Measurements from ENCODE around the gene LMAN2L. TPM values are rescaled to one million over a fixed set of nuclear protein-coding genes. Genes with fewer than 3 reads are reported as not detected.

Gene LMAN2L
- polyA plus RNA-seq, 1 donor from 2014 or later: 19.1 TPM

DNA sequence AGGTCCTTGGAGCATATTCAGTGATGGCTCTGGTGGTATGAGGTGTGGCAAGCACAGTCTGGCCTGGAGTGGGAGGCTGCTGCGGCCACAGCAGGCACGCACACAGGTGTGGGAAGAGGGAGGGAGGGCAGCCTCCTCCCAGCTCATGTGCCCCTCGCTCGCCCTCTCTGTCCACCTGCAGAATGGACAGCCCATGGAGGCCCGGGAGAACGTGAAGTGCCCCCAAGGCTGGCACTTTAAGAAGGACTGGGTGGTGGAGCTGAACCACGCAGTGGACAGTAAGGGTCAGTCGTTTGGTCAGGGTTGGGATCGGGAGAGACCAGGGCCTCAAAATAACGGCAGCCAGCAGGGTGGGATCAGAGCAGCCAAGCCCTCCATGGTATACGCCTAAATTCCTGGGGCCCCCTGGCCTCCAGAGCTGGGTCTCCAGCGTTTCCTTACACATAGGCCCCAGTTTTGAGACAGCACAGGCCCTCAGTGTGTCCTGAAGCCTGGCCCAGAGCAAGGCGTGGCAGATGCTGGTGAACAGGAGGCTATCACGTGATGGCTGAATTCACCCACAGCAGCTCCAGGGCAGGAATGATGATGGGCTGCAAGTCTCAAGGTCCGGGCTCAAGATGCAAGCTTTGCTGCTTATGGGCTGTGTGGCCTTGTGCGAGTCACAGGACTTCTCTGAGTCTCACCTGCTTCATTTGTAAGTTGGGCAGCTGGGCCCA, 49.4 kb downstream of the LMAN2L start:
- Mint-ChIP-seq H3K4me1 (no peaks in the 10 kb centered on the region), H3K4me3 (no peak overlapping the region)

DNA sequence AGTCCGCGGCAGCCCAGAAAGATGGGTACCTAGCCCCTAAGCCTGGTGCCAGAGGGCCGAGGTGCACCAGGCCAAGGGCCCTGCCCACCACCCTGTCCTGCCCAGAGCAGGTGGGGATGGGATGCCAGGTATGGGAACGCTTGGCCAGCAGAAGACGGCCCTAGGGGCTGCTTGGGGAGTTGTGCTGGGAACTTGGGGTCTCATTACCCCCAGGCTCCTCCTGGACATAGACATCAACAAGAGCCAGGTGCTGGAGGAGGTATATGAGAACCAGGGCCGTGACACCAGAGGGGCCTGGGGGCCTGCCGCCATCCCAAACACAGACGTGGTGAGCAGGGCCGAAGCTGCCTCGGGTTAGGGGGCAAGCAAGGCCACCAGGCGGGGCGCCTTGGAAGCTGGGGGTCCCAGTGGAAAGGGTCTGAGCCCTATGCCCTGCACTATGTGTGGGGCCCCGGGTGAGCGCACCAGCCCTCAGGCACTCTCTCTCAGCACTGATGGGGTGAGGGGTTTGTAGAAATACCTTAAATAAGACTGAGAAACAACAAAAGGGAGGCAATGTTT, 50.4 kb downstream of the LMAN2L start:
- H3K9me3 Mint-ChIP-seq: no peaks in the 10 kb centered on the region
- no peaks in the 10 kb centered on the region for H3K36me3 Mint-ChIP-seq
- H3K4me1 Mint-ChIP-seq: no peaks in the 10 kb centered on the region
- no peak overlapping the region for H3K4me3 Mint-ChIP-seq
- no peak overlapping the region for H3K27ac Mint-ChIP-seq
- peaks cover 2% of the 10 kb centered on the region for H3K27me3 Mint-ChIP-seq

More for the DNA sequence above, 49.4 kb downstream of the LMAN2L start:
- Mint-ChIP-seq H3K36me3 (no peaks in the 10 kb centered on the region), H3K27me3 (peaks cover 2% of the 10 kb centered on the region), H3K9me3 (no peaks in the 10 kb centered on the region), H3K27ac (no peak overlapping the region)

DNA sequence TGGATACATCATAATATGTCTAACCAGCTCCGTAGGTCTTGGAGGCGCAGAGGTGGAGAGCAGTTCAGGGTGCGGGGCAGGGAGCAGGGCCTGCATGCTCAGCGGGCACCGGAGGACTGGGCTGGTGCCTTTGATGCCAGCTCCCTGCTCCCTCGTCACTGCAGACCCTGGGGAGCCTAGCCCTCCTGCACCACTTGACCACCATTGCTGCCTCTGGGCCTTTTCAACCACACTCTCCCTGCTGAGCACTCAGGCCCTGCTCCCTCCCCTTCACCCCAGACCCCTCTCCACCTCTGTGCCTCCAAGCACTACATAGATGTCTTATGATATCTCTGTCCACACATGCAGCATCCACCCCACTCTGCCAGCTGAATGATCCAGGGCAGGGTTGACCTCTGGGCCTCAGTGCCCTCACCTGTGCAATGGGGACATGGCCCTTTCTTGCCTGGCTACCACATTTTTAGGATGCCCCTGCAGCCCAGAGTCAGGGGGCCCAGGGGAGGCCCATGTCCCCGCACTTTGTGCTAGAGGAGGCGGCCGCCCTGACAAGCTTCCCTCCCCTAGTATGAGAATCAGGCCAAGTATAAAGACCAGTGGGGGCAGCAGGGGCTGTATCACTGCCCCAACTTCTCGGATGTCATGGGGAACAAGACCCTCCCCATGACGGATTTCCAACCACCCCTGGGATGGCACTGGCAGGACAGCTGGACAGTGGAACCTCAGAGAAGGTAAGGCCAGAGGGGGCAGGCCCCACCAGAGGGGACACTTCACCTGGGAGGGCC, 51.0 kb downstream of the LMAN2L start:
- Mint-ChIP-seq H3K27me3 (peaks cover 4% of the 10 kb centered on the region), H3K4me3 (no peak overlapping the region), H3K36me3 (no peaks in the 10 kb centered on the region), H3K27ac (peak overlapping the region in 1 of 3 donors; percentile 74), H3K4me1 (no peaks in the 10 kb centered on the region), H3K9me3 (no peaks in the 10 kb centered on the region)

DNA sequence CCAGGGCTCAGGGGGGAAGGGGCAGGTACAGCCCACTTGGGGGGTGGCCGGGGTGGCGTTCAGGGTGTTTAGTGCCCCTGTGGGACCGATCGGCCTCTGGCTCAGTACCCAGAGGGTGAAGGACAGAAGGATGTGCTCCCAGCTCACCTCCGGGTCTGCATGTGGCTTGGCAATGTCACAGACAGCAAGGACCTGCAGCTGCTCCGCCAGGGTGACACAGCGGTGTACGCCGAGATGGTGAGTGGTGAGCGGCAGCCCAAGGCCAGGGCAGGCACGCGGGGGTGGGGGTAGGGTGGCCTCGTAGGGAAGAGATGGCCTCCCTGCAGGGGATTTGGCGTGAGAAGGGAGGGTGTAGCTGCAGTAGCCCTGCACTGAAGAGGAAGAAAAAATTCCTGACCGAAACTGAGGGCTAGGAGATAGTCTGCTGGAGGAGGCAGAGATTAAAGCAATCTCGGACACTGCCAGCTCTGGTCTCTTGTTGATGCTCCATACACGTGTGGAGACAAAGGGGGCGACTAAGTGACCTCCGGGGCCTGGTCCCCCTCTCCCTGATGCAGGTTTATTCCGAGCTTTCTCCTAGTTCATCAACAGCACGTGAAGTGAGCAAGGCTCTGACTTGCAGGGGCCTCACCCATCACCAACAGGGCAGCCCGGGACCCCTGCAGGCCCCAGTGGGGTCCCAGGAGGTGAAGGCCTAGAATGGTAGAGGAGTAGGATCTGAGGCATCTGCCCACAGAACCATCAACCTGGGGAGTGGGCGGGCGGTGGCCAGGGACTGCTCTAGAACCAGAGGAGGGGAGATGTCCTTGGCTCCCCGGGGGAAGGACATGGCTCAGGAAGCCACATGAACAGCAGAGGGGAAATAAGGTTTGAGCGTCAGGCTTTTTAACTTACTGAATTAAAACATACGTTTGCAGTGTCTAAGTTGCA, 51.9 kb downstream of the LMAN2L start:
- Mint-ChIP-seq H3K36me3 (no peaks in the 10 kb centered on the region), H3K27ac (peak overlapping the region in 1 of 3 donors; percentile 74), H3K9me3 (no peaks in the 10 kb centered on the region), H3K4me3 (no peak overlapping the region), H3K4me1 (no peaks in the 10 kb centered on the region), H3K27me3 (peaks cover 4% of the 10 kb centered on the region)

DNA sequence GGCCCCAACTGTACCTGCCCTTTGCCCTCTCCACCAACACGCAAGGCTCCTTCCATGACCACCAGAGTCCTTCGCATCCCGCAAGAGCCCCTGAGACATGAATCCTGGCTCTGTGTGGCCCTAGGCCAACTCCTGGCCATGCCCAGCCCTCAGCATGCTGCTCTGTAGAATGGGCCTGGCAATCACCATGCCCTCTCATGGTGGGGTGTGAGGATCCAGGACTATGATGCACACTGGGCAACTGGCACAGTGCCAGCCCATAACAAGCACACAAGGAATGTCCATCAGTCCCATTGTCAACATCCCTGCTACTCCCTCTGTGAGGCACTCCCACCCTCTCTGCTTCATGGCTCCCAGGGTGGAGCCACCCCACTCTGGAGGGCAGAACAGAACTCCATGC, 52.6 kb downstream of the LMAN2L start:
- Mint-ChIP-seq H3K9me3 (no peaks in the 10 kb centered on the region), H3K36me3 (no peaks in the 10 kb centered on the region), H3K4me1 (no peaks in the 10 kb centered on the region), H3K27me3 (peaks cover 6% of the 10 kb centered on the region), H3K4me3 (no peak overlapping the region), H3K27ac (no peak overlapping the region)

DNA sequence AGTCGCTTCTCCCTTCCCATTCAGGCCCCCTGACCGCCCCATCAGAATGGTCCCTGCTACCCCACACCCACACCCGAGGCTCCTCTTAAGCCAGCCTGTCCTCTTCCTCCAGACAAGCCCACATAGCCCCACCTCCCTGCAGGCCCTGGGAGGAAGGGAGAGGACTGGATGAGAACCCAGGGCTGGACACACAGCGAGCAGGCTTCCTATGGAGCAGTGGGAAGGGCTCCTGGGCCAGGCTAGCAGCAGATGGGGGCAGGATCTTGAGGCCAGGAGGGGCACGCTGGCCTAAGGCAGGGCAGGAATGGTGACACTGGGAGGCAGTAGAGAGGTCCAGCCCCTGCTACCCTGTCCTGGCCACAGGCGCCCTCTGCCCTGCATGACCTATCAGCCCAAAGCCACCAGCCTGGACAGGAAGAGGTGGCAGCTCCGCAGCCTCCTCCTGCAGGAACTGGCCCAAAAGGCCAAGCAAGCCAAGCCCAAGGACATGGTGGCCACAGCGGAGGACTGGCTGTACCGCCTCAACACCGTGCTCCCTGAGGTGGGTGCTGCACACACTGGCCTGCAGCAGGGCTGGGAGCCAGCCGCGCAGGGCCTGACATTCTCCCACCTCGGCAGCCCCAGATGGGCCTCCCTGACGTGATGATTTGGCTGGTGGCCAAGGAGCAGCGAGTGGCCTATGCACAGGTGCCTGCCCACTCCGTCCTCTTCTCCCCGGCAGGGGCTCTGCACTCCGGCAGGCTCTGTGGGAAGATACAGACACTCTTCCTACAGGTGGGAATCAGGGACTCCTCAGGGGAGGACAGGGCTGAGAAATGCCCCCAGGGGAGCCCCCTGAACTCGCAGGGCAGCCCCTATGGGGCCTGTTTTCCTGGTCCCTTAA, 54.0 kb downstream of the LMAN2L start:
- no peaks in the 10 kb centered on the region for H3K9me3 Mint-ChIP-seq
- peaks cover 6% of the 10 kb centered on the region for H3K27me3 Mint-ChIP-seq
- H3K4me3 Mint-ChIP-seq: no peak overlapping the region
- no peaks in the 10 kb centered on the region for H3K36me3 Mint-ChIP-seq
- H3K27ac Mint-ChIP-seq: peak overlapping the region in 1 of 3 donors; percentile 67
- H3K4me1 Mint-ChIP-seq: no peaks in the 10 kb centered on the region

DNA sequence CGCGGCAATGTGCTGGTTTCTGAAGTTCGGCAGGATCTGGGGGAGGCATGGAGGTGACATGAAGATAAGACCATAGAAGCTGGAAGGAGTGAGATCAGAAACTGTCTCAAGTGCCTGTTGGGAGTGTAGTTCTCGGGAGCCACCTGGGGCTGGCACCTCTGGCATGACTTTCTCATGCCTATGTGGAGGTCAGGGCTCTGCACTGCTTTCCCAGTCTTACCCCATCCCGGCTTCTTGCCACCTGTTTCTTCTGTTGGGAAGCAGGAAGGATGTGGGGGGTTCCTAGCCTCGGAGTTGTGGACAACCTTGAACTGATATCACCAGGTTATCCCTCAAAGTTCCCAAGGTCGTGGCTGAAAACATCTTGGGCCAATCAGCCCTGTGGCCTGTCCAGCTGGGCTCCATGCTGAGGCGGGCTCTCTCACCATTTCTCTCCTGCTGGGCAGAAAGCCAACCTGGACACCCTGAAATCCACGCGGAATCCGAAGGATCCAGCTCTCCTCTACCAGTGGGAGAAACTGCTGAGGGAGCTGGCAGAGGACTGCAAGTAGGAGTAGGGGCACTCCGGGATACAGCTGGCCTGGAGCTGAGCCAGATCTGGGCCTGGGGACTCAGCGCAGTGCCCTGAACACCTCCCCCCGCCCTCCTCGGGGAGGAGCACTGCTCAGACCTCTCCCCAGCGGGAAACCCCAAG, 54.8 kb downstream of the LMAN2L start:
- peaks cover 6% of the 10 kb centered on the region for H3K27me3 Mint-ChIP-seq
- H3K27ac Mint-ChIP-seq: peak overlapping the region in 1 of 3 donors; percentile 67

DNA sequence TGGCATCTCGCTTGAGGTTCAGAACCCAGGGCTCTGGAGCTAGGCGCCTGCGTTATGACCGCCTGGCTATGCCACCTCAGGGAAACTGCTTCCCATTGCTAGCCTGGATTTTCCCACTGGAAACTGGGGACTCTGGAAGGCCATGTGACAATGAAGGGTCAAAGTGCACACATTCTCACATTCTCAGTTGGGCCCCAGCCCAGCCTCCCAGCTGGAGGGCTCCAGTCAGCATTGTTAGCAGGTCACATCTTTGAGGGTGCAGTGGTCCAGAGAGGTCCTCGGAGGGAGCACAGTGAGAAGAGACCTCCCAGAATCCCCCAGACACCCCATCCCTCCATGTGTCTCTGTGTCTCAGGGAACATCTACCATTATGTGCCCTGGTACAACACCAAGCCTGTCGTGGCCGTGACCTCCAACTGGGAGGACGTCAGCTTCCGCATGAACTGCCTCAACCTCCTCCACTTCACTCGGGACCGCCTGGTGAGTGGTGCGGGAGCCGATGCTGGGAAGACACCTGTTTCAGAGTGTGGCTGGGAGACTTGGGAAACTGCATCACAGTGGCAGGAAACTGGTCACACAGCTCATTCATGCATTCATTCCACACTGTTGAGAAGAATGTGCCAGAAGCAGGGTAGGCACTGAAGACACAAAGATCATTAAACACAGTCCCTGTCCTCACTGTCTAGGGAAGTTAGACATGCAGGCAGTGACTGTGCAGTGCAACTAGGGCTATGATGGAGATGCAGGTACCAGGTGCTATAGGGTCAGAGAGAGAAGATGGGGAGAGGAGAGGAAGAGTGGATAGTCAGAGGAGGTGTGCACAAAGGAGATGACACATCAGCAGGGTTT, 55.7 kb downstream of the LMAN2L start:
- Mint-ChIP-seq H3K4me1 (no peaks in the 10 kb centered on the region), H3K4me3 (no peak overlapping the region), H3K27me3 (peaks cover 6% of the 10 kb centered on the region), H3K9me3 (no peaks in the 10 kb centered on the region), H3K36me3 (no peaks in the 10 kb centered on the region), H3K27ac (peak overlapping the region in 1 of 3 donors; percentile 59)

More for the DNA sequence above, 54.8 kb downstream of the LMAN2L start:
- Mint-ChIP-seq H3K9me3 (no peaks in the 10 kb centered on the region), H3K4me1 (no peaks in the 10 kb centered on the region), H3K36me3 (no peaks in the 10 kb centered on the region), H3K4me3 (no peak overlapping the region)

DNA sequence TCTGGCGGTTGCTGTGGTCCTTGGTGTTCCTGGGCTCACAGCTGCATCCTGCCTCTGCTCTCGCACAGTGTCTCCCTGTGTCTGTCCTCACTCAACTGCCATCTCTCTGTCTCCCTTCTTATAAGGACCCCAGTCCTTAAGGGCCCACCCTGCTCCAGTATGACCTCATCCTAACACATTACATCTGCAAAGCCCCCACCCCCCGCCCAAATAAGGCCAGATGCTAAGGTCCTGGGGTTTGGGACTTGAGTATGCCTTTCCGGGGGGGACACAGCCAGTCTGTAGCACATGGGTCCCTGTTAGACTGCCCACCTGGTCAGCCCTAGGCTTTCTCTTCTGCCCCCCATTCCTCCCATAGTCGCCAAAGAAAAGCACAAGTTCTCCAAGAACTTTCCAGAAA, 56.6 kb downstream of the LMAN2L start:
- H3K27ac Mint-ChIP-seq: no peak overlapping the region
- no peaks in the 10 kb centered on the region for H3K4me1 Mint-ChIP-seq
- no peaks in the 10 kb centered on the region for H3K9me3 Mint-ChIP-seq
- no peaks in the 10 kb centered on the region for H3K36me3 Mint-ChIP-seq
- H3K27me3 Mint-ChIP-seq: peaks cover 6% of the 10 kb centered on the region
- no peak overlapping the region for H3K4me3 Mint-ChIP-seq

DNA sequence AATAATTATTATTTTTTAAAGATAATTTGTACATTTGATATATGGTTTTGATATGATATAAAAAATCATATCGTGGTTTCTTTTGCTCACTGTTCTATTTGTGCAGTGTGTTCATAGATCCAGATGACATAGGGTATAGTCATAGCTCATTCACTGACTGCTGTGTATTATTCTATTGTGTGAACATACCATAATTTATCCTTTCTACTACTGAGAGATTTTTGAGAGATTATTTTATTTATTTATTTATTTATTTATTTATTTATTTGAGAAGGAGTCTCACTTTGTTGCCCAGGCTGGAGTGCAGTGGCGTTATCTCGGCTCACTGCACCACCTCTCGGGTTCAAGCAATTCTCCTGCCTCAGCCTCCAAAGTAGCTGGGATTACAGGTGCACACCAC, 58.3 kb downstream of the LMAN2L start:
- Mint-ChIP-seq H3K27me3 (peaks cover 5% of the 10 kb centered on the region), H3K4me3 (no peak overlapping the region), H3K36me3 (peaks cover 2% of the 10 kb centered on the region), H3K9me3 (no peaks in the 10 kb centered on the region), H3K4me1 (no peaks in the 10 kb centered on the region), H3K27ac (no peak overlapping the region)

DNA sequence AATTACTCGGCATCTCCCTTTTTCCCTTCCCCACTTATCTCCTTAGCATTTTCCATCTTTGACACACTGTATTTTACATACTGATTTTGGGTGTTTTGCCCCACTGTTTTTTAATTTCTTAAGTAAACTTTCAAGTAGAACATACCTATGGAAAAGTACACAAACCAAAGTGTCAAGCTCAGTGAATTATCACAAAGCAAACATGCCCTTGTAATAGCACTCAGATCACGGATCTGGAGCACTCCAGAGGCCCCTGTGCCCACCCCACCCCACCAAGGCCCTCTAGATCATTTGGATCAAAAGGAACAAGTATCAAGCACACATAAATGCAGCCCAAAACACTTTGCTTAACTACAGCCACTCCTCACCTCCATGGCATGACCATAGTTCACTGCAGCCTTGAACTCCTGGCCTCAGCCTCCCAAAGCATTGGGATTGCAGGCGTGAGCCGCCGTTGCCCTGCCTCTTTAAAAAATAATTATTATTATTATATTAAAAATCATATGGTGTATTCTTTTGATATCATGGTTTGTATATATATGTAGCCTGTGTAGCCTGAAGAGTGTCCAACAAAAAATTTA, 59.2 kb downstream of the LMAN2L start:
- H3K4me3 Mint-ChIP-seq: no peak overlapping the region

DNA sequence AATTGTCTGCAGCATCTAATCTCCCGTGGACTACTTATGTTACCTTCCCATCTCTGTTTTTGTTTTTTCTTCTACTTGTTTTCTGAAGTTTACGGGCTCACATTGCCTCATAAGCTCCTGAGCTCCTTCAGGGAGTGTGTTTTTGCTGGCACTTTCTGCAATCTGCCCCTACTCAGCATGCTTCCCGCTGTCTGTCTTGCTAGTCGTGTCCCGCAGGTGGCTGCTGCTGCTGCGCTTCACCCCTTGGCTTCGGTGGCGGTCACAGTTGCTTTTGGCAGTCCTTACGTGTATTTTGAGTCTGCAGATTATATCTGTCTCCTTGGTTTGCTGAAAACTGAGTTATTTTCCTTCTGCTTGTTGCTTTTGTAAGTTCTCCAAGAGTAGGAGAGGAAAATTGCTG, 60.0 kb downstream of the LMAN2L start:
- Mint-ChIP-seq H3K4me1 (no peaks in the 10 kb centered on the region), H3K36me3 (peaks cover 2% of the 10 kb centered on the region), H3K27me3 (peaks cover 5% of the 10 kb centered on the region), H3K9me3 (no peaks in the 10 kb centered on the region), H3K4me3 (no peak overlapping the region), H3K27ac (no peak overlapping the region)

More for the DNA sequence above, 59.2 kb downstream of the LMAN2L start:
- Mint-ChIP-seq H3K27ac (no peak overlapping the region), H3K9me3 (no peaks in the 10 kb centered on the region), H3K27me3 (peaks cover 5% of the 10 kb centered on the region), H3K4me1 (no peaks in the 10 kb centered on the region), H3K36me3 (peaks cover 2% of the 10 kb centered on the region)

All from IgD-negative memory B cell (primary cell).